GM12878 (cell line): Measurements from ENCODE around the gene ATP4B. TPM values are rescaled to one million over a fixed set of nuclear protein-coding genes. Genes with fewer than 3 reads are reported as not detected.

Experiments
- ATAC-seq: fragments of 200-7000 bp; cut with Tn5 transposase; 3 replicates; pipeline ENCODE4 v1.9.1; 2020; ENCODE audit warnings: mild to moderate bottlenecking, moderate library complexity
- BruUV-seq: library from RNA; stranded (reverse); fragments of 400-500 nt; replicated peaks from 2 replicates; lab custom pipeline; 2021; lab: Mats Ljungman, UMichigan
- CTCF ChIA-PET: fragments of 300-600 bp; sonication (Branson Sonifier 250); formaldehyde crosslinking; extraction: SDS; loops from one replicate; lab custom pipeline; 2021; ENCODE audit warnings: inconsistent platforms; lab: Yijun Ruan, JAX
- POLR2A ChIA-PET: fragments of 350-600 bp; formaldehyde crosslinking; extraction: SDS; loops from one replicate; lab custom pipeline; 2021; ENCODE audit warnings: inconsistent platforms; lab: Charles Lee
- RAD21 ChIA-PET: fragments of 300-600 bp; sonication (Branson Sonifier 250); formaldehyde crosslinking; loops from one replicate; lab custom pipeline; 2023; ENCODE audit warnings: antibody characterized with exemption; ENCODE audit not compliant: unreplicated experiment; lab: Charles Lee
- SMC1A ChIA-PET: fragments of 300-600 bp; sonication (Branson Sonifier 250); formaldehyde crosslinking; loops from one replicate; lab custom pipeline; 2023; ENCODE audit not compliant: unreplicated experiment, uncharacterized antibody; lab: Charles Lee
- DNase-seq: peaks from one replicate; pipeline ENCODE4 v3.0.0-alpha.2; 2011; ENCODE audit warnings: low read depth, low spot score
- FAIRE-seq: peaks from 3 replicates; lab custom pipeline; 2011; peaks lifted over from hg19 to GRCh38; lab: Jason Lieb, UNC
- H2AFZ ChIP-seq: 2 replicates; pipeline ENCODE4 v1.6.0; 2011; ENCODE audit warnings: low read depth, low read length, control low read depth; ENCODE audit not compliant: control insufficient read depth
- H3K27ac ChIP-seq: 2 replicates; pipeline ENCODE4 v1.5.1; 2011; ENCODE audit warnings: control low read depth; ENCODE audit not compliant: control insufficient read depth, insufficient read depth
- H3K27me3 ChIP-seq, 2 experiments: replicated peaks in 1 of 2; 2 replicates each; pipeline versions ENCODE4 v1.6.0 to v1.6.1; 2011; ENCODE audit warnings: low read length in 1 of 2; ENCODE audit not compliant: control insufficient read depth in 2 of 2, insufficient read depth in 2 of 2
- H3K36me3 ChIP-seq, 2 experiments: 2 replicates each; pipeline ENCODE4 v1.5.1; 2011; ENCODE audit warnings: low read length in 1 of 2; ENCODE audit not compliant: control insufficient read depth in 2 of 2, insufficient read depth in 2 of 2
- H3K4me1 ChIP-seq: 2 replicates; pipeline ENCODE4 v1.6.1; 2011; ENCODE audit warnings: mild to moderate bottlenecking, low read length, moderate library complexity, mixed read lengths; ENCODE audit not compliant: control insufficient read depth, insufficient read depth
- H3K4me2 ChIP-seq: 2 replicates; pipeline ENCODE4 v1.6.0; 2011; ENCODE audit warnings: control low read depth; ENCODE audit not compliant: control insufficient read depth, insufficient read depth
- H3K4me3 ChIP-seq: fragments of 200-600 bp; sonication (generic); 2 replicates; pipeline ENCODE4 v1.5.1; 2016
- H3K79me2 ChIP-seq: 2 replicates; pipeline ENCODE4 v1.6.0; 2011; ENCODE audit warnings: low read length; ENCODE audit not compliant: control insufficient read depth, insufficient read depth
- H3K9ac ChIP-seq: 2 replicates; pipeline ENCODE4 v1.8.0; 2011; ENCODE audit warnings: low read length, control low read depth, mixed read lengths; ENCODE audit not compliant: control insufficient read depth, insufficient read depth
- H3K9me3 ChIP-seq: replicated peaks from 3 replicates; pipeline ENCODE4 v1.5.1; 2011; ENCODE audit warnings: mild to moderate bottlenecking, low read length; ENCODE audit not compliant: control insufficient read depth, insufficient read depth
- H4K20me1 ChIP-seq: 2 replicates; pipeline ENCODE4 v1.6.0; 2011; ENCODE audit not compliant: control insufficient read depth, insufficient read depth
- CBX5 ChIP-seq: sonication (generic); IDR thresholded peaks from 2 replicates; pipeline ENCODE4 v1.6.1; 2016; ENCODE audit warnings: low read depth, moderate library complexity, mild to moderate bottlenecking, inconsistent platforms
- IRF5 ChIP-seq: fragments of 450-650 bp; IDR thresholded peaks from 2 replicates; pipeline ENCODE4 v1.6.1; 2017; ENCODE audit warnings: borderline replicate concordance
- PBX3 ChIP-seq: IDR thresholded peaks from 2 replicates; pipeline ENCODE4 v1.6.1; 2011; ENCODE audit warnings: mild to moderate bottlenecking, low read depth, low read length, moderate library complexity; ENCODE audit not compliant: insufficient replicate concordance
- POLR2A ChIP-seq: IDR thresholded peaks from 2 replicates; pipeline ENCODE4 v1.6.1; 2011; ENCODE audit warnings: low read depth, mild to moderate bottlenecking, low read length
- SMAD5 ChIP-seq: IDR thresholded peaks from 2 replicates; pipeline ENCODE4 v1.6.1; 2016; ENCODE audit warnings: antibody characterized with exemption, low read depth
- ZNF24 ChIP-seq: fragments of 450-650 bp; IDR thresholded peaks from 2 replicates; pipeline ENCODE4 v1.6.1; 2017; ENCODE audit warnings: antibody characterized with exemption, mild to moderate bottlenecking
- WGBS: methylation state at CpG from one replicate; pipeline ENCODE4 v1.1.6; 2016; ENCODE audit warnings: low lambda C conversion rate; ENCODE audit not compliant: insufficient replicate concordance, insufficient coverage; ENCODE audit errors: missing lambda C conversion rate; 5-methylcytosine and 5-hydroxymethylcytosine counted together
- in situ Hi-C: fragments of 300-500 bp; cut with MboI; formaldehyde crosslinking; loops from 9 replicates; pipeline ENCODE4 v1.14.3; 2018; ENCODE audit warnings: mixed read lengths
- intact Hi-C: fragments of 100-400 bp; cut with micrococcal nuclease; formaldehyde crosslinking; loops from one replicate; pipeline ENCODE4 v1.14.2; 2022; ENCODE audit not compliant: unreplicated experiment
- polyA plus RNA-seq, 11 experiments: library from polyadenylated mRNA; depleted of rRNA in 4 of 11; unstranded in 6 of 11; stranded (reverse) in 5 of 11; fragments of >200 nt; fragmentation: Nextera tagmentation in 4 of 11; fragmentation: Illumina TruSeq in 1 of 11; extraction: Ambion mirVana in 4 of 11; extraction: Trizol in 1 of 11; gene quantifications; 1 replicate in 1 of 11; 2 replicates in 10 of 11; pipeline versions ENCODE4 v1.2.1 to v1.2.3, GENCODE V29; 2011 to 2016; ENCODE audit warnings: inconsistent platforms in 2 of 11, missing spikeins in 2 of 11, low read depth in 1 of 11
- total RNA-seq, 4 experiments: library from RNA; depleted of rRNA in 3 of 4; stranded (reverse); fragments of >200 nt in 3 of 4; fragmentation: Illumina TruSeq in 1 of 4; extraction: Trizol in 1 of 4; gene quantifications; 2 replicates each; pipeline versions ENCODE4 v1.2.1 to v1.2.3, GENCODE V29; 2013 to 2021

ATP4B gene
- total and polyA plus RNA-seq, 10 of the 15 experiments (the other 5 are each of a cell fraction or from before 2014, with no cell fraction given), result 0.05 to 0.33 (median 0.20) TPM; not detected in 4

- Histone ChIP-seq H3K4me2 (no peak overlapping the region), H3K36me3 (peaks cover 35 to 49% of the 10 kb centered on the region in 2 experiments)
Measured at GRCh38 chr13:113633485-113633873, 24.5 kb downstream of the ATP4B start.

More at GRCh38 chr13:113633485-113633873, 24.5 kb downstream of the ATP4B start:
- no peak for TF ChIP-seq CBX5
- TF ChIP-seq IRF5, result no peak
- TF ChIP-seq ZNF24, result no peak
- no peak for TF ChIP-seq POLR2A
- TF ChIP-seq SMAD5, result no peak
- TF ChIP-seq PBX3, result no peak
- H3K79me2 ChIP-seq, result no peaks in the 10 kb centered on the region; the same call in 1 of the 2 replicates
- 94% methylated on average over 18 of the region's 18 CpGs for WGBS
- ATAC-seq, result no peak
- intact Hi-C loops (no loop called here), in situ Hi-C loops (no loop called here)
- ChIA-PET POLR2A (no interaction called here), SMC1A (no interaction called here), RAD21 (no interaction called here), CTCF (no interaction called here)
- no peaks in the 10 kb centered on the region for H3K9me3 ChIP-seq
- FAIRE-seq, result no peak
- no TSS peak for BruUV-seq
- DNase-seq, result no peak
- no peak overlapping the region for H2AFZ ChIP-seq
- H3K27ac ChIP-seq, result no peak overlapping the region
- H3K4me1 ChIP-seq, result no peaks in the 10 kb centered on the region
- no peaks in the 10 kb centered on the region for H4K20me1 ChIP-seq
- no peaks in the 10 kb centered on the region for H3K27me3 ChIP-seq
- no peak overlapping the region for H3K4me3 ChIP-seq
- no peak overlapping the region for H3K9ac ChIP-seq
